ENCODE data around the gene OXTR.

GRCh38 chr3:8712045-8712907 lies 57.1 kb downstream of the OXTR start:
- TF ChIP-seq CTCF (IDR thresholded peaks at IDR 0.05) (no peak), POLR2A (IDR thresholded peaks at IDR 0.05) (no peak)

Measured in vagina (tissue), 2 donors.